ENCODE results near the gene PRKCZ. TPM values are rescaled to one million over a fixed set of nuclear protein-coding genes. Genes with fewer than 3 reads are reported as not detected.

Gene PRKCZ
- total RNA-seq, 1 experiment from 2014 or later = 36.0 TPM

DNA sequence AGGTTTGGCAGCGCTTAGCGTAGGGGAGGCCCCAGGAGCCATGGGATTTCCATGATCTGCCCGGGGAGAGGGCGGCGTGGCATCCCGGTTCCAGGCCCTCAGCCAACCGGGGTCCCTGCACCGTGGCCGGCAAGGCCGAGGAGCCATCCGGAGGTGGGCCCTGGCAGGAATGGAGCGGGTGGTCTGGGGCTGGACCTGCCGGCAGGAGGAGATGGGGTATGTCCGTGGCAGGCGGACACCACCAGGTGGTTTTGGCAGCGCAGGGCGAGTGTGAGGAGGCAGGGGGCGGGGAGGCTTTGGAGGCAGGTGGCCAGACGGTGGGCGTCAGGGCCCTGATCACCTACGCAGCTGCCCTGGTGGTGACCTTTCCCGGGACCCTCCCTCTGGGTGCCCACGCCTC lies 10.3 kb downstream of the PRKCZ start:
- H3K79me2 ChIP-seq (ENCODE audit: low read depth) = no peaks in the 10 kb centered on the region
- H3K36me3 ChIP-seq (ENCODE audit: low read depth) = no peaks in the 10 kb centered on the region
- intact Hi-C loops (cut with micrococcal nuclease; ENCODE audit: unreplicated experiment) = no loop called here
- H3K27me3 ChIP-seq (ENCODE audit: insufficient read depth, low read depth) = no peaks in the 10 kb centered on the region
- H3K4me3 ChIP-seq = no peak overlapping the region
- no peak overlapping the region for H3K4me2 ChIP-seq
- H3K27ac ChIP-seq = no peak overlapping the region
- BruUV-seq (replicated peaks) = no TSS peak
- H3K4me1 ChIP-seq (replicated peaks; ENCODE audit: insufficient read depth) = no peaks in the 10 kb centered on the region
- no peaks in the 10 kb centered on the region for H3F3A ChIP-seq (ENCODE audit: insufficient read depth, low read depth)
- no peak for DNase-seq
- ChIA-PET POLR2A (ENCODE audit: unreplicated experiment) (no interaction called here), CTCF (no interaction called here)
- TF ChIP-seq EZH2 (IDR thresholded peaks at IDR 0.05; ENCODE audit: low read depth) = no peak
- TF ChIP-seq, protein P1, sequence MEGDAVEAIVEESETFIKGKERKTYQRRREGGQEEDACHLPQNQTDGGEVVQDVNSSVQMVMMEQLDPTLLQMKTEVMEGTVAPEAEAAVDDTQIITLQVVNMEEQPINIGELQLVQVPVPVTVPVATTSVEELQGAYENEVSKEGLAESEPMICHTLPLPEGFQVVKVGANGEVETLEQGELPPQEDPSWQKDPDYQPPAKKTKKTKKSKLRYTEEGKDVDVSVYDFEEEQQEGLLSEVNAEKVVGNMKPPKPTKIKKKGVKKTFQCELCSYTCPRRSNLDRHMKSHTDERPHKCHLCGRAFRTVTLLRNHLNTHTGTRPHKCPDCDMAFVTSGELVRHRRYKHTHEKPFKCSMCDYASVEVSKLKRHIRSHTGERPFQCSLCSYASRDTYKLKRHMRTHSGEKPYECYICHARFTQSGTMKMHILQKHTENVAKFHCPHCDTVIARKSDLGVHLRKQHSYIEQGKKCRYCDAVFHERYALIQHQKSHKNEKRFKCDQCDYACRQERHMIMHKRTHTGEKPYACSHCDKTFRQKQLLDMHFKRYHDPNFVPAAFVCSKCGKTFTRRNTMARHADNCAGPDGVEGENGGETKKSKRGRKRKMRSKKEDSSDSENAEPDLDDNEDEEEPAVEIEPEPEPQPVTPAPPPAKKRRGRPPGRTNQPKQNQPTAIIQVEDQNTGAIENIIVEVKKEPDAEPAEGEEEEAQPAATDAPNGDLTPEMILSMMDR (conservative IDR thresholded peaks at IDR 0.05) = no peak
- H3K9me3 ChIP-seq (ENCODE audit: insufficient read depth, low read depth) = no peaks in the 10 kb centered on the region
- no peaks in the 10 kb centered on the region for H3K9me2 ChIP-seq (ENCODE audit: insufficient read depth)
- no peak overlapping the region for H2AFZ ChIP-seq
- H4K20me1 ChIP-seq (ENCODE audit: insufficient read depth) = no peaks in the 10 kb centered on the region

DNA sequence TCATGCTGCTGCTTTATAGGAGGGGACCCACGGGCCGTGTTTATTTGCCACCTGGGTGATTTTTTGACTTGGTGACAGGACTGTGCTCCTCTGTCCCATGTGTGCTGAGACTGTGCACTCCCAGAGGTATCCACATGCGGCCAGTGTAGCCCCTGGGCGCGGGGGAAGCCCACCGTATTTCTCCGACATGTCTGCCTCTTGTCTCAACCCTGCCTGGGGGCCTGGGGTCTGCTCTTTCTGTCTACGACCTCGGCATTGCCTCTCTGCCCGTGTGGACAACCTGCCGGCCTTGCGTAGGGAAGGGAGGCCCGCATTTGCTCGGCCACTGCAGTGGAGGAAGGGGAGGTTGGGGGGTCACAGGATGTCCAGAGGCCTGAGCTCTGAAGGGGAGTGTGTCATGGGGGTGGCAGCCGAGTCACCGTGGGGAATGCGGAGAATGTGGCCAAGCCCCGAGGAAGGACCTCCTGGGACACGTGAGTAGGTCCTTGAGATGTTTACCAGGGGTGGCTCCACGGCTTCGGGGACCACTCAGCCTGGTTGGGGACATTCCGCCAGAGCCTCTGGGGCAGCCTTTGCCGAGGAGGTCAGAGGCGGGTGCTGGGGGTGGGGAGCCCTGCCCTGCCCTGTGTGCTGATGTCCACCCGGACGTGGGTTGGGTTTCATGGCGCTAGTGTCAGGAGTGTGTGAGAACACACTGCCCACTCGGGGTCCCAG lies 11.0 kb downstream of the PRKCZ start:
- no TSS peak for BruUV-seq (replicated peaks)

DNA sequence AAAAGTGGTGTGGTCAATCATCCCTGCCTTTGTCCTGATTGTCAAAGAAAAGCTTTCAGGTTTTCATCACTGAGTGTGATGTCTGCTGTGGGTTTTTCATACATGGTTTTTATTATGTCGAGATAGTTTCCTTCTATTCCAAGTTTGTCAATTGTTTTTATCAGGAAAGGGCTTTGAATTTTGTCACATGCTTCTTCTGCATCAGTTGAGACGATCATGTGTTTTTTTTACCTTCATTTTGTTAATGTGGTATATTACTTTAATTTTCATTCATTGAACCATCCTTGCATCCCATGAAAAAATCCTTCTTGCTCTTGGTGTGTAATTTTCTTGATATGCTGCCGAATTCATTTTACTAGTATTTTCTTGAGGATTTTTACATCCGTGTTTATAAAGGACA lies 15.5 kb downstream of the PRKCZ start:
- DNase-seq = no peak
- Histone ChIP-seq H3K4me1 (replicated peaks; ENCODE audit: insufficient read depth) (no peaks in the 10 kb centered on the region), H4K20me1 (ENCODE audit: insufficient read depth) (no peaks in the 10 kb centered on the region; the same call in 1 of the 2 replicates), H3K27ac (no peak overlapping the region), H3K27me3 (ENCODE audit: insufficient read depth, low read depth) (no peaks in the 10 kb centered on the region), H3K9me2 (ENCODE audit: insufficient read depth) (no peaks in the 10 kb centered on the region), H3K4me3 (no peak overlapping the region), H3K36me3 (ENCODE audit: low read depth) (no peaks in the 10 kb centered on the region), H2AFZ (no peak overlapping the region), H3K4me2 (no peak overlapping the region), H3K9me3 (ENCODE audit: insufficient read depth, low read depth) (no peaks in the 10 kb centered on the region), H3K79me2 (ENCODE audit: low read depth) (no peaks in the 10 kb centered on the region), H3F3A (ENCODE audit: insufficient read depth, low read depth) (no peaks in the 10 kb centered on the region)
- ChIA-PET POLR2A (ENCODE audit: unreplicated experiment) (no interaction called here), CTCF (no interaction called here)
- intact Hi-C loops (cut with micrococcal nuclease; ENCODE audit: unreplicated experiment) = no loop called here
- BruUV-seq (replicated peaks) = no TSS peak
- no peak for TF ChIP-seq EZH2 (IDR thresholded peaks at IDR 0.05; ENCODE audit: low read depth)
- TF ChIP-seq, protein P1 (conservative IDR thresholded peaks at IDR 0.05) = no peak

More for the DNA sequence above, 11.0 kb downstream of the PRKCZ start:
- Histone ChIP-seq H3K9me3 (ENCODE audit: insufficient read depth, low read depth) (no peaks in the 10 kb centered on the region), H4K20me1 (ENCODE audit: insufficient read depth) (no peaks in the 10 kb centered on the region), H3F3A (ENCODE audit: insufficient read depth, low read depth) (no peaks in the 10 kb centered on the region), H3K4me1 (replicated peaks; ENCODE audit: insufficient read depth) (no peaks in the 10 kb centered on the region), H2AFZ (no peak overlapping the region), H3K36me3 (ENCODE audit: low read depth) (no peaks in the 10 kb centered on the region), H3K79me2 (ENCODE audit: low read depth) (no peaks in the 10 kb centered on the region), H3K4me3 (no peak overlapping the region), H3K27ac (no peak overlapping the region), H3K27me3 (ENCODE audit: insufficient read depth, low read depth) (no peaks in the 10 kb centered on the region), H3K9me2 (ENCODE audit: insufficient read depth) (no peaks in the 10 kb centered on the region), H3K4me2 (no peak overlapping the region)
- DNase-seq = peak in 1 of 2 experiments; percentile 11
- intact Hi-C loops (cut with micrococcal nuclease; ENCODE audit: unreplicated experiment) = no loop called here
- POLR2A ChIA-PET (ENCODE audit: unreplicated experiment) = no interaction called here
- TF ChIP-seq, protein P1 (conservative IDR thresholded peaks at IDR 0.05) = no peak
- no peak for TF ChIP-seq EZH2 (IDR thresholded peaks at IDR 0.05; ENCODE audit: low read depth)
- CTCF ChIA-PET = no interaction called here

Data from PC-9 (cell line).